HEK293T (cell line): ENCODE measurements around the gene CAB39L.

Source experiments
- NFRKB ChIP-seq: fragments of 450-650 bp; IDR thresholded peaks from 2 replicates; pipeline ENCODE4 v1.6.1; 2016; ENCODE audit warnings: mild to moderate bottlenecking, moderate library complexity
- SP1 ChIP-seq: fragments of 450-650 bp; IDR thresholded peaks from 2 replicates; pipeline ENCODE4 v1.6.1; 2017

DNA sequence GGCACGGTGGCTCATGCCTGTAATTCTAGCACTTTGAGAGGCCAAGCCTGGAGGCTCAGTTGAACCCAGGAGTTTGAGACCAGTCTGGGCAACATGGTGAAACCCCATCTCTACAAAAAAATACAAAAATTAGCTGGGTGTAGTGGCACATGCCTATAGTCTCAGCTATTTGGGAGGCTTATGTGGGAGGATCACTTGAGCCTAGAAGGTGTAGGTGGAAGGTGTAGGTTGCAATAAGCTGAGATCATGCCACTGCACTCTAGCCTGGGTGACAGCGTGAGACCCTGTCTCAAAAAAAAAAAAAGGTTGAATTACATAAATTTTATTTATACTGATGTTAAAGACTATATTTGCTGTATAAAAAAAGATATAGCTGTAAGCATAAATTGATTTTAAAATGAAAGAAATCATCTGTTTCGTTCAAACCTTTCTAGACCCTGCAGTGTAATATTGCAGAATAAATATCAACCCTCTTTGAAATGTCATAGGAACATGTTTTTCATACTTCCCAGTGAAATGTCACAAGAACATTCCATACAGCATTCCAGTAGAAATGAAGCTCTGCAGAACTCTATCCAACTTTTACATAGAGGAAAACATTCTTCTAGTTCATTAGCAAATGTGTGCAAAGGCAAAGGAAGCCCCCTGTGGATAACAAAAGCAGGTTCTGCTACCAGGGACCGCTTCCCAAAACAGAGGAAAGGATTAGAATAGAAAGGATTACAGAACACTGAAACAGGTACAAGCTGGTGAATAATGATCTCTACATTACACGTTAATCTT, 76.0 kb downstream of the CAB39L start:
- TF ChIP-seq SP1 (no peak), NFRKB (no peak)
